ENCODE results near the gene SPACDR. TPM values are rescaled to one million over a fixed set of nuclear protein-coding genes. Genes with fewer than 3 reads are reported as not detected.
"Not testable (repeated sequence)": the region's sequence is repeated elsewhere in the genome, so short reads cannot be mapped to it uniquely, and the experiment has no call there.

Gene SPACDR
- total RNA-seq, 2 donors from 2014 or later, result 5.4 to 5.6 TPM

- peaks cover 10% of the 10 kb centered on the region for H3K4me1 Mint-ChIP-seq (ENCODE audit: low read depth)
- H3K9me3 Mint-ChIP-seq, result no peaks in the 10 kb centered on the region
- H3K27ac Mint-ChIP-seq, result peak overlapping the region; percentile 57
- no peaks in the 10 kb centered on the region for H3K36me3 Mint-ChIP-seq (ENCODE audit: insufficient read depth in 2 of 2)
- H3K27me3 Mint-ChIP-seq (ENCODE audit: low read depth), result no peaks in the 10 kb centered on the region
- DNase-seq (no peak), ATAC-seq (replicated peaks in 1 of 2) (peak; percentile 54 to 77)
- peak overlapping the region; percentile 15 to 18 for H3K4me3 Mint-ChIP-seq
Measured at GRCh38 chr7:100444311-100445278, 19.5 kb downstream of the SPACDR start.

GRCh38 chr7:100443096-100443840 lies 20.8 kb downstream of the SPACDR start:
- Mint-ChIP-seq H3K4me1 (ENCODE audit: low read depth) (peaks cover 10% of the 10 kb centered on the region), H3K27ac (no peak overlapping the region), H3K36me3 (ENCODE audit: insufficient read depth in 2 of 2) (no peaks in the 10 kb centered on the region), H3K27me3 (ENCODE audit: low read depth) (no peaks in the 10 kb centered on the region), H3K9me3 (no peaks in the 10 kb centered on the region), H3K4me3 (no peak overlapping the region)
- DNase-seq (no peak), ATAC-seq (replicated peaks in 1 of 2) (no peak)

- Mint-ChIP-seq H3K4me3 (no peak overlapping the region), H3K27ac (no peak overlapping the region), H3K4me1 (ENCODE audit: low read depth) (peaks cover 10% of the 10 kb centered on the region), H3K36me3 (ENCODE audit: insufficient read depth in 2 of 2) (no peaks in the 10 kb centered on the region), H3K27me3 (ENCODE audit: low read depth) (no peaks in the 10 kb centered on the region), H3K9me3 (no peaks in the 10 kb centered on the region)
- no peak for DNase-seq
- ATAC-seq (replicated peaks in 1 of 2), result peak in 1 of 2 donors; percentile 8
Measured at GRCh38 chr7:100441641-100442535, 22.2 kb downstream of the SPACDR start.

DNA sequence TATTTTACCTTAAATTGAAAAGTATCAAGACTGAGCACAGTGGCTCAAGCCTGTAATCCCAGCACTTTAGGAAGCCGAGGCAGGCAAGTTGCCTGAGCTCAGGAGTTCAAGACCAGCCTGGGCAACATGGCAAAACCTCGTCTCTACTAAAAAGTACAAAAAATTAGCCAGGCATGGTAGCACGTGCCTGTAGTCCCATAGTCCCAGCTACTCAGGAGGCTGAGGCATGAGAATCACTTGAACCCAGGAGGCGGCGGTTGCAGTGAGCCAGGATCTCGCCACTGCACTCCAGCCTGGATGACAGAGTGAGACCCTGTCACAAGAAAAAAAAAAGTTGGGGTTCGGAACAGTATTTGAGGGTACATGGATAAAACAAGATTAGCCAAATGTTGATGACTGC lies 24.8 kb downstream of the SPACDR start:
- H3K36me3 Mint-ChIP-seq (ENCODE audit: insufficient read depth in 2 of 2), result peaks cover 7 to 15% of the 10 kb centered on the region in 2 donors
- H3K4me1 Mint-ChIP-seq (ENCODE audit: low read depth), result peaks cover 14% of the 10 kb centered on the region
- H3K9me3 Mint-ChIP-seq; H3K27ac Mint-ChIP-seq; H3K4me3 Mint-ChIP-seq; ATAC-seq (replicated peaks in 1 of 2); H3K27me3 Mint-ChIP-seq (ENCODE audit: low read depth); DNase-seq: not testable (repeated sequence)

GRCh38 chr7:100438731-100439130 lies 25.3 kb downstream of the SPACDR start:
- peaks cover 8 to 19% of the 10 kb centered on the region in 2 donors for H3K36me3 Mint-ChIP-seq (ENCODE audit: insufficient read depth in 2 of 2)
- ATAC-seq (replicated peaks in 1 of 2); H3K9me3 Mint-ChIP-seq; DNase-seq; H3K4me3 Mint-ChIP-seq; H3K27me3 Mint-ChIP-seq (ENCODE audit: low read depth); H3K27ac Mint-ChIP-seq: not testable (repeated sequence)
- peaks cover 16% of the 10 kb centered on the region for H3K4me1 Mint-ChIP-seq (ENCODE audit: low read depth)

GRCh38 chr7:100438172-100438571 lies 25.9 kb downstream of the SPACDR start:
- no peak for ATAC-seq (replicated peaks in 1 of 2)
- DNase-seq, result no peak
- Mint-ChIP-seq H3K9me3 (no peaks in the 10 kb centered on the region), H3K36me3 (ENCODE audit: insufficient read depth in 2 of 2) (peaks cover 10 to 23% of the 10 kb centered on the region in 2 donors), H3K4me1 (ENCODE audit: low read depth) (peaks cover 22% of the 10 kb centered on the region), H3K4me3 (peak overlapping the region in 1 of 2 donors; percentile 27), H3K27me3 (ENCODE audit: low read depth) (no peaks in the 10 kb centered on the region), H3K27ac (peak overlapping the region; percentile 73)

- Mint-ChIP-seq H3K4me1 (ENCODE audit: low read depth) (peaks cover 27% of the 10 kb centered on the region), H3K36me3 (ENCODE audit: insufficient read depth in 2 of 2) (peaks cover 10 to 29% of the 10 kb centered on the region in 2 donors), H3K9me3 (no peaks in the 10 kb centered on the region), H3K27me3 (ENCODE audit: low read depth) (no peaks in the 10 kb centered on the region), H3K4me3 (peak overlapping the region; percentile 50 to 96), H3K27ac (no peak overlapping the region)
- DNase-seq (no peak), ATAC-seq (replicated peaks in 1 of 2) (no peak)
Measured at GRCh38 chr7:100437150-100438100, 26.6 kb downstream of the SPACDR start.

GRCh38 chr7:100435401-100436304 lies 28.4 kb downstream of the SPACDR start:
- Mint-ChIP-seq H3K27ac (peak overlapping the region; percentile 57), H3K4me3 (peak overlapping the region; percentile 96 to 97), H3K4me1 (ENCODE audit: low read depth) (peaks cover 40% of the 10 kb centered on the region), H3K9me3 (no peaks in the 10 kb centered on the region), H3K27me3 (ENCODE audit: low read depth) (no peaks in the 10 kb centered on the region), H3K36me3 (ENCODE audit: insufficient read depth in 2 of 2) (peaks cover 10 to 29% of the 10 kb centered on the region in 2 donors)
- ATAC-seq (replicated peaks in 1 of 2) (peak; percentile 28 to 29), DNase-seq (peak; percentile 52 to 57)

- H3K36me3 Mint-ChIP-seq (ENCODE audit: insufficient read depth in 2 of 2), result peaks cover 12 to 31% of the 10 kb centered on the region in 2 donors
- H3K4me3 Mint-ChIP-seq, result peak overlapping the region; percentile 84 to 95
- DNase-seq (no peak), ATAC-seq (replicated peaks in 1 of 2) (no peak)
- H3K27me3 Mint-ChIP-seq (ENCODE audit: low read depth), result no peaks in the 10 kb centered on the region
- H3K9me3 Mint-ChIP-seq, result no peaks in the 10 kb centered on the region
- peaks cover 41% of the 10 kb centered on the region for H3K4me1 Mint-ChIP-seq (ENCODE audit: low read depth)
- peak overlapping the region; percentile 69 for H3K27ac Mint-ChIP-seq
Measured at GRCh38 chr7:100434297-100435144, 29.5 kb downstream of the SPACDR start.

GRCh38 chr7:100433592-100434296 lies 30.3 kb downstream of the SPACDR start:
- DNase-seq (no peak), ATAC-seq (replicated peaks in 1 of 2) (no peak)
- H3K4me1 Mint-ChIP-seq (ENCODE audit: low read depth), result peaks cover 47% of the 10 kb centered on the region
- peak overlapping the region; percentile 84 to 95 for H3K4me3 Mint-ChIP-seq
- peak overlapping the region; percentile 69 for H3K27ac Mint-ChIP-seq
- H3K27me3 Mint-ChIP-seq (ENCODE audit: low read depth), result no peaks in the 10 kb centered on the region
- H3K36me3 Mint-ChIP-seq (ENCODE audit: insufficient read depth in 2 of 2), result peaks cover 16 to 33% of the 10 kb centered on the region in 2 donors
- no peaks in the 10 kb centered on the region for H3K9me3 Mint-ChIP-seq
